K562 (cell line): ENCODE measurements around the gene RYK. TPM values are rescaled to one million over a fixed set of nuclear protein-coding genes. Genes with fewer than 3 reads are reported as not detected.

Source experiments
- DACH1 ChIP-seq: fragments of 450-650 bp; IDR thresholded peaks from 2 replicates; pipeline ENCODE4 v1.6.1; 2018; ENCODE audit not compliant: partially characterized antibody
- DIDO1 ChIP-seq: fragments of 450-650 bp; IDR thresholded peaks from 2 replicates; pipeline ENCODE4 v1.6.1; 2016; ENCODE audit warnings: low read depth, missing biosample characterization, missing genetic modification characterization
- EP300 ChIP-seq: IDR thresholded peaks from 2 replicates; pipeline ENCODE4 v1.6.1; 2012; ENCODE audit warnings: low read length, improper control_type of control experiment
- JUN ChIP-seq, 2 experiments: sonication (generic) in 1 of 2; formaldehyde crosslinking in 1 of 2; IDR thresholded peaks; 2 replicates each; pipeline versions ENCODE4 v1.6.1 to v1.8.0; 2012 to 2022; ENCODE audit warnings: borderline replicate concordance in 2 of 2, mild to moderate bottlenecking in 2 of 2, improper control_type of control experiment in 1 of 2, low read depth in 1 of 2, low read length in 1 of 2, missing genetic modification reagents in 1 of 2
- RHOXF2B ChIP-seq: fragments of 250-450 bp; sonication (Bioruptor Pico); conservative IDR thresholded peaks from 2 replicates; pipeline ENCODE4 v1.5.1; 2021
- STAT5A ChIP-seq: IDR thresholded peaks from 2 replicates; pipeline ENCODE4 v1.6.1; 2012; ENCODE audit warnings: low read length, inconsistent platforms, borderline replicate concordance
- ZBTB1 ChIP-seq: sonication (generic); formaldehyde crosslinking; IDR thresholded peaks from 2 replicates; pipeline ENCODE4 v1.8.1; 2023; ENCODE audit warnings: missing genetic modification reagents, low read depth, mild to moderate bottlenecking, borderline replicate concordance
- ZKSCAN1 ChIP-seq: fragments of 150-350 bp; IDR thresholded peaks from 2 replicates; pipeline ENCODE4 v1.6.1; 2016; ENCODE audit warnings: low read depth, low read length
- ZNF12 ChIP-seq: sonication (generic); formaldehyde crosslinking; IDR thresholded peaks from 2 replicates; pipeline ENCODE4 v1.4.0; 2020; ENCODE audit warnings: mild to moderate bottlenecking, missing genetic modification reagents
- ZNF282 ChIP-seq: sonication (generic); formaldehyde crosslinking; IDR thresholded peaks from 2 replicates; pipeline ENCODE4 v1.8.1; 2023; ENCODE audit warnings: missing genetic modification reagents
- ZNF311 ChIP-seq: fragments of 250-450 bp; sonication (Bioruptor Pico); IDR thresholded peaks from 2 replicates; pipeline ENCODE4 v1.4.0; 2020; ENCODE audit warnings: mild to moderate bottlenecking, moderate library complexity
- ZNF79 ChIP-seq: fragments of 250-450 bp; sonication (Bioruptor Pico); IDR thresholded peaks from 2 replicates; pipeline ENCODE4 v1.4.0; 2020; ENCODE audit warnings: low read depth, mild to moderate bottlenecking, moderate library complexity
- ZSCAN32 ChIP-seq: fragments of 450-650 bp; formaldehyde crosslinking; IDR thresholded peaks from 2 replicates; pipeline ENCODE4 v1.4.0; 2020; ENCODE audit warnings: mild to moderate bottlenecking, moderate library complexity
- polyA plus RNA-seq, 8 experiments: library from polyadenylated mRNA; depleted of rRNA in 4 of 8; stranded (reverse) in 5 of 8; unstranded in 3 of 8; fragments of >200 nt; fragmentation: Nextera tagmentation in 2 of 8; fragmentation: Illumina TruSeq in 1 of 8; extraction: Ambion mirVana in 2 of 8; extraction: Trizol in 1 of 8; gene quantifications; 2 replicates each; pipeline versions ENCODE4 v1.2.1 to v1.2.3, GENCODE V29; 2011 to 2014; ENCODE audit warnings: inconsistent platforms in 1 of 8, missing spikeins in 1 of 8
- total RNA-seq, 7 experiments: library from RNA; depleted of rRNA in 6 of 7; stranded (reverse); fragments of >200 nt in 6 of 7; fragmentation: Illumina TruSeq in 2 of 7; extraction: Trizol in 2 of 7; gene quantifications; 2 replicates each; pipeline versions ENCODE4 v1.2.1 to v1.2.3, GENCODE V29; 2011 to 2021; ENCODE audit warnings: low replicate concordance in 1 of 7
- TF ChIP-seq, protein P1 (sequence below): fragments of 250-450 bp; sonication (Bioruptor Pico); IDR thresholded peaks from 2 replicates; pipeline ENCODE4 v1.4.0; 2020; ENCODE audit warnings: mild to moderate bottlenecking, moderate library complexity
- TF ChIP-seq, protein P2 (sequence below): fragments of 450-650 bp; formaldehyde crosslinking; IDR thresholded peaks from 2 replicates; pipeline ENCODE4 v1.4.0; 2020; ENCODE audit warnings: mild to moderate bottlenecking, moderate library complexity
- TF ChIP-seq, protein P3 (sequence below), 2 experiments: fragments of 450-650 bp; formaldehyde crosslinking in 1 of 2; IDR thresholded peaks; 2 replicates each; pipeline versions ENCODE4 v1.4.0 to v1.6.1; 2014 to 2020; ENCODE audit warnings: mild to moderate bottlenecking in 2 of 2, borderline replicate concordance in 1 of 2, low read depth in 1 of 2

RYK gene
- total and polyA plus RNA-seq, 9 of the 15 experiments (the other 6 are each of a cell fraction or from before 2014, with no cell fraction given) = 4.2 to 29.5 (median 16.6) TPM

DNA sequence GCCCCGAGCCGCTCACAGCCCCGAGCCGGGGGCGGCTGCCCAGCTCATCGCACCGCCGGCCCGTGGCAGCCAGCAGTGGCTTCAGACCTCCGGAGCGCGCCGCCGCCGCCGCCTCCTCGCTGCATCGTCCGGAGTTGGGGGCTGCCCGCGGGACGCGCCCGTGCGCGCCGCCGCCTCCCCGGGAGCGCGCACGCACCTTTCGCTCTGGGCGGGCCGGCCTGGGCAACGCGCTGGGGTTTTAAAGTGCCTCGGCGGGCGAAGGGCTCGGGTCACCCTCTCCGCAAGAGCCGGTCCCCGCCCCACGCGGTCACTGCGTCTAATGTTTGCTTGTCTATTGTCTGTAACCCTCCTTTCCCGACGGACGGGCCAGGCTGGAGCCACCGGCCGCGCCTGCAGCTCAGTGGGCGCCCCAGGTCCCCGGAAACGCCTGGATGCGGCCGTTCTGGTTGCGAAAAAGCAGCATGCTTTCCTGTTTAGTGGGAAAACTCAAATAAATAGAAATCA lies at the start of gene RYK (continued):
- TF ChIP-seq, protein P1, sequence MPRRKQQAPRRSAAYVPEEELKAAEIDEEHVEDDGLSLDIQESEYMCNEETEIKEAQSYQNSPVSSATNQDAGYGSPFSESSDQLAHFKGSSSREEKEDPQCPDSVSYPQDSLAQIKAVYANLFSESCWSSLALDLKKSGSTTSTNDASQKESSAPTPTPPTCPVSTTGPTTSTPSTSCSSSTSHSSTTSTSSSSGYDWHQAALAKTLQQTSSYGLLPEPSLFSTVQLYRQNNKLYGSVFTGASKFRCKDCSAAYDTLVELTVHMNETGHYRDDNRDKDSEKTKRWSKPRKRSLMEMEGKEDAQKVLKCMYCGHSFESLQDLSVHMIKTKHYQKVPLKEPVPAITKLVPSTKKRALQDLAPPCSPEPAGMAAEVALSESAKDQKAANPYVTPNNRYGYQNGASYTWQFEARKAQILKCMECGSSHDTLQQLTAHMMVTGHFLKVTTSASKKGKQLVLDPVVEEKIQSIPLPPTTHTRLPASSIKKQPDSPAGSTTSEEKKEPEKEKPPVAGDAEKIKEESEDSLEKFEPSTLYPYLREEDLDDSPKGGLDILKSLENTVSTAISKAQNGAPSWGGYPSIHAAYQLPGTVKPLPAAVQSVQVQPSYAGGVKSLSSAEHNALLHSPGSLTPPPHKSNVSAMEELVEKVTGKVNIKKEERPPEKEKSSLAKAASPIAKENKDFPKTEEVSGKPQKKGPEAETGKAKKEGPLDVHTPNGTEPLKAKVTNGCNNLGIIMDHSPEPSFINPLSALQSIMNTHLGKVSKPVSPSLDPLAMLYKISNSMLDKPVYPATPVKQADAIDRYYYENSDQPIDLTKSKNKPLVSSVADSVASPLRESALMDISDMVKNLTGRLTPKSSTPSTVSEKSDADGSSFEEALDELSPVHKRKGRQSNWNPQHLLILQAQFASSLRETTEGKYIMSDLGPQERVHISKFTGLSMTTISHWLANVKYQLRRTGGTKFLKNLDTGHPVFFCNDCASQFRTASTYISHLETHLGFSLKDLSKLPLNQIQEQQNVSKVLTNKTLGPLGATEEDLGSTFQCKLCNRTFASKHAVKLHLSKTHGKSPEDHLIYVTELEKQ = no peak
- TF ChIP-seq ZBTB1 = no peak
- no peak for TF ChIP-seq JUN (IDR thresholded peaks at IDR 0.05; ENCODE audit: borderline replicate concordance, low read depth, low read length)
- no peak for TF ChIP-seq JUN (CRISPR knock-in tag; IDR thresholded peaks at IDR 0.05; ENCODE audit: borderline replicate concordance)
- no peak for TF ChIP-seq RHOXF2B (CRISPR knock-in tag)
- TF ChIP-seq EP300 = no peak
- no peak for TF ChIP-seq ZNF79 (CRISPR knock-in tag)
- TF ChIP-seq ZKSCAN1 = no peak
- no peak for TF ChIP-seq STAT5A
- no peak for TF ChIP-seq ZNF12 (CRISPR knock-in tag)
- TF ChIP-seq ZNF282 (CRISPR knock-in tag) = no peak
- TF ChIP-seq, protein P2, sequence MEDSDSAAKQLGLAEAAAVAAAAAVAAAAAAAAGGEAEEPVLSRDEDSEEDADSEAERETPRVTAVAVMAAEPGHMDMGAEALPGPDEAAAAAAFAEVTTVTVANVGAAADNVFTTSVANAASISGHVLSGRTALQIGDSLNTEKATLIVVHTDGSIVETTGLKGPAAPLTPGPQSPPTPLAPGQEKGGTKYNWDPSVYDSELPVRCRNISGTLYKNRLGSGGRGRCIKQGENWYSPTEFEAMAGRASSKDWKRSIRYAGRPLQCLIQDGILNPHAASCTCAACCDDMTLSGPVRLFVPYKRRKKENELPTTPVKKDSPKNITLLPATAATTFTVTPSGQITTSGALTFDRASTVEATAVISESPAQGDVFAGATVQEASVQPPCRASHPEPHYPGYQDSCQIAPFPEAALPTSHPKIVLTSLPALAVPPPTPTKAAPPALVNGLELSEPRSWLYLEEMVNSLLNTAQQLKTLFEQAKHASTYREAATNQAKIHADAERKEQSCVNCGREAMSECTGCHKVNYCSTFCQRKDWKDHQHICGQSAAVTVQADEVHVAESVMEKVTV = no peak
- TF ChIP-seq DIDO1 (tag) = no peak
- no peak for TF ChIP-seq DACH1
- no peak for TF ChIP-seq ZNF311 (CRISPR knock-in tag)
- no peak for TF ChIP-seq ZSCAN32 (CRISPR knock-in tag)
- TF ChIP-seq, protein P3, sequence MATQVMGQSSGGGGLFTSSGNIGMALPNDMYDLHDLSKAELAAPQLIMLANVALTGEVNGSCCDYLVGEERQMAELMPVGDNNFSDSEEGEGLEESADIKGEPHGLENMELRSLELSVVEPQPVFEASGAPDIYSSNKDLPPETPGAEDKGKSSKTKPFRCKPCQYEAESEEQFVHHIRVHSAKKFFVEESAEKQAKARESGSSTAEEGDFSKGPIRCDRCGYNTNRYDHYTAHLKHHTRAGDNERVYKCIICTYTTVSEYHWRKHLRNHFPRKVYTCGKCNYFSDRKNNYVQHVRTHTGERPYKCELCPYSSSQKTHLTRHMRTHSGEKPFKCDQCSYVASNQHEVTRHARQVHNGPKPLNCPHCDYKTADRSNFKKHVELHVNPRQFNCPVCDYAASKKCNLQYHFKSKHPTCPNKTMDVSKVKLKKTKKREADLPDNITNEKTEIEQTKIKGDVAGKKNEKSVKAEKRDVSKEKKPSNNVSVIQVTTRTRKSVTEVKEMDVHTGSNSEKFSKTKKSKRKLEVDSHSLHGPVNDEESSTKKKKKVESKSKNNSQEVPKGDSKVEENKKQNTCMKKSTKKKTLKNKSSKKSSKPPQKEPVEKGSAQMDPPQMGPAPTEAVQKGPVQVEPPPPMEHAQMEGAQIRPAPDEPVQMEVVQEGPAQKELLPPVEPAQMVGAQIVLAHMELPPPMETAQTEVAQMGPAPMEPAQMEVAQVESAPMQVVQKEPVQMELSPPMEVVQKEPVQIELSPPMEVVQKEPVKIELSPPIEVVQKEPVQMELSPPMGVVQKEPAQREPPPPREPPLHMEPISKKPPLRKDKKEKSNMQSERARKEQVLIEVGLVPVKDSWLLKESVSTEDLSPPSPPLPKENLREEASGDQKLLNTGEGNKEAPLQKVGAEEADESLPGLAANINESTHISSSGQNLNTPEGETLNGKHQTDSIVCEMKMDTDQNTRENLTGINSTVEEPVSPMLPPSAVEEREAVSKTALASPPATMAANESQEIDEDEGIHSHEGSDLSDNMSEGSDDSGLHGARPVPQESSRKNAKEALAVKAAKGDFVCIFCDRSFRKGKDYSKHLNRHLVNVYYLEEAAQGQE (IDR thresholded peaks at IDR 0.05; ENCODE audit: borderline replicate concordance) = no peak
- TF ChIP-seq, protein P3 (CRISPR knock-in tag; IDR thresholded peaks at IDR 0.05; ENCODE audit: low read depth) = no peak
